ENCODE data around the gene RALA.

RALA gene

DNA sequence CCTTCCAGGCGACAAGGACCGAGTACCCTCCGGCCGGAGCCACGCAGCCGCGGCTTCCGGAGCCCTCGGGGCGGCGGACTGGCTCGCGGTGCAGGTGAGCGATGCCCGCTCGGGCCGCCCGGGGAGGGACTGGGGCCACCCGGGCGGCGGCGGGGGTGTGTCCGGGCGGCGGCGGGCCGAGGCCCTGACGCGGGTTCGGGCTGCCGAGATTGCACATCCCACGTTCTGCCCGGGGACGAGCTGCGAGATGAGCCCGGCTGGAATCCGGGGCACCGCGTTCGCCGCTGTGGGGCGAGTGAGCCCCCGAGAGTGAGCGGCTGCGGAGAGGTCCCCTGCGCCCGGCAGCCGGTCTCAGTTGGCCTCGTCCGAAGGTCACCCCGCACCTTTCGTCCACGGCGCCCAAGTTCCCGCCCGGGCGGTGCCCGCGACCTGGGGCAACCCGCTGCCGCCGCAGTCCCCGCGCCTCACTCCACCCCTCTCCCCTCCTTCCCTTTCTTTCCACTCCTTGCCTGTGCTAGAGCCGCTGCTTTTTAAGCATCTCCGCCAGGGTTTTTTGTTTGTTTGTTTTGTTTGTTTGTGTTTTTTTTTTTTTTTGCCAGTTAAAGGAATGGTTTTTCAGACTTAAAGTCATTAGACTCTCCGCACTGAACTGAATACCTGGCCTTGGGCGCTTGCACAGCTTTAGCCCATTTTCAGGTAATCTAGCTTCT is 515 bp downstream of the RALA start:
- TF ChIP-seq, protein P1, sequence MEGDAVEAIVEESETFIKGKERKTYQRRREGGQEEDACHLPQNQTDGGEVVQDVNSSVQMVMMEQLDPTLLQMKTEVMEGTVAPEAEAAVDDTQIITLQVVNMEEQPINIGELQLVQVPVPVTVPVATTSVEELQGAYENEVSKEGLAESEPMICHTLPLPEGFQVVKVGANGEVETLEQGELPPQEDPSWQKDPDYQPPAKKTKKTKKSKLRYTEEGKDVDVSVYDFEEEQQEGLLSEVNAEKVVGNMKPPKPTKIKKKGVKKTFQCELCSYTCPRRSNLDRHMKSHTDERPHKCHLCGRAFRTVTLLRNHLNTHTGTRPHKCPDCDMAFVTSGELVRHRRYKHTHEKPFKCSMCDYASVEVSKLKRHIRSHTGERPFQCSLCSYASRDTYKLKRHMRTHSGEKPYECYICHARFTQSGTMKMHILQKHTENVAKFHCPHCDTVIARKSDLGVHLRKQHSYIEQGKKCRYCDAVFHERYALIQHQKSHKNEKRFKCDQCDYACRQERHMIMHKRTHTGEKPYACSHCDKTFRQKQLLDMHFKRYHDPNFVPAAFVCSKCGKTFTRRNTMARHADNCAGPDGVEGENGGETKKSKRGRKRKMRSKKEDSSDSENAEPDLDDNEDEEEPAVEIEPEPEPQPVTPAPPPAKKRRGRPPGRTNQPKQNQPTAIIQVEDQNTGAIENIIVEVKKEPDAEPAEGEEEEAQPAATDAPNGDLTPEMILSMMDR (IDR thresholded peaks at IDR 0.05; ENCODE audit: borderline replicate concordance, control extremely low read depth, extremely low read depth, insufficient read depth, missing control alignments) = no peak

DNA sequence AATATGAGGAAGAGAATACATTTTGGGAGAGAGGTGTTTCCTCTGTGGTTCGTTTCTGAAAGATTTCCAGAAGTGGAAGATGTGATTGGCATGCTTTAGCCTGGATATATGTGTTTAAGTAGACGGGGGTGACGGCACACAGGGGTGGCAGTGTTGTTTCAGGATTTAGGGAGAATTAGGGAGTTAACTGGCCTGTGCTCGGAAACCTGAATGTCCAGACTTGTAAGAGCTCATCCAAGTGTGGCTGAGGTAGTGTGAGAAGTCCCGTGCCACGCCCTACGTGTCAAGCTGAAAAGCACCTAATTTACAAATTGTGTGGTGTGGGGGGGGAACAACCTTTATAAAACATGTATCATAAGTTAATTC is 1.1 kb downstream of the RALA start:
- TF ChIP-seq, protein P1 (IDR thresholded peaks at IDR 0.05; ENCODE audit: borderline replicate concordance, control extremely low read depth, extremely low read depth, insufficient read depth, missing control alignments) = no peak
- in situ Hi-C loops (cut with MboI; ENCODE audit: low sequenced_read_pairs, unreplicated experiment) = no loop called here
- DNase-seq (ENCODE audit: low spot score) = peak; percentile 53

More for the DNA sequence above, 515 bp downstream of the RALA start:
- DNase-seq (ENCODE audit: low spot score) = no peak
- in situ Hi-C loops (cut with MboI; ENCODE audit: low sequenced_read_pairs, unreplicated experiment) = no loop called here

DNA sequence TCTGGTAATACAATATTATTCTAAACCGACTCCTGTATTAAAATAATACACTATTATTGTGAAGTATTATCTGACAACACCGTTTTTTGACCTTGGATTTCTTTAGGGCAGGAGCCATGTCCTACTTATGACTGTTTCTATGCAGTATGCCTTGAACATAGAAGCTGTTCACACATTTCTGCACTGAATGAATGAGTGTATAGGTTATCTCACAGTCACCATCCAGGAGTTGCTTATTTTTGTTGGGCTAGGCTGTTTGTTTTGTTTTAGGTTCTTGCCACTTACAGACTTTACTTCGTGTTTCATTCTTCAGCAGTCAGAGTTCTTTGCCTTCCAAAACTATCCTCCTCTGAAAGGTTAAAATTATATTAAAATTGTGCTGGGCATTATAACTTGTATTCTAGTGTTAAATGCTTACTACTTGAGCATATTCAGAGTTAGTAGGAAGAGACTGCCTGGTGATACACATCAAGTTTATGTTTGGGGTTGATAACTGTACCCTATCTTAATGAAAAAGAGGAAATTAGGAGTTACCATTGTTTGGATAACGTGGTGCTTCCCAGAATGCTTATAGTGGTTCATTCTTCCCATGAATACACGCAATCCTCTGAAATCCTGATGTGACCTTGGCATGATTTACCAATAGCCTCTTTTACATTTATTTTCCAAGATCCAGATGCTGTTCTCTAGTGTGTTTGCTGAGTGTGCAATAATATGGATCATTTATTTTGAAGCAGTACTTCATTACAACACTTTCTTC is 1.7 kb downstream of the RALA start:
- no peak for DNase-seq (ENCODE audit: low spot score)
- TF ChIP-seq, protein P1 (IDR thresholded peaks at IDR 0.05; ENCODE audit: borderline replicate concordance, control extremely low read depth, extremely low read depth, insufficient read depth, missing control alignments) = no peak

DNA sequence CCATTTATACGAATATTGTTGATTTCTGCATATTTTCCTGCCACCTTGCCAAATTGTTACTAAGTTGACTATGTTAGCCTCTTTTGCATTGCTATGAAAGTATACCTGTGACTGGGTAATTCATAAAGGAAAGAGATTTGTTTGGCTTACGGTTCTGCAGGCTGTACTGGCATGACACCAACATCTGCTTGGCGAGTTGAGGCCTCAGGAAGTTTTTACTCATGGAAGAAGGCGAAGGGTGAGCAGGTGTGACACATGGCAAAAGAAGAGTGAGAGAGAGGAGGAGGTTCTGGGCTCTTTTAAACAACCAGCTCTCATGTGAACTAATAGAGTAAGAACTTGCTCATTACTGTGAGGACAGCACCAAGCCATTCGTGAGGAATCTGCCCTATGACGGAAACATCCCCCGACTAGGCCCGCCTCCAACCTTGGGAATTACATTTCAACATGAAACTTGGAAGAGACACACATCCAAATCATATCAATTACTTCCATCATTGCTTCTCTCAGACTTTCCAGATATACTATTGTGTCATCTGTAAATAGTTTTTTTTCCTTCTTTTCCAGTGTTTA is 8.4 kb downstream of the RALA start:
- DNase-seq (ENCODE audit: low spot score) = no peak
- TF ChIP-seq, protein P1 (IDR thresholded peaks at IDR 0.05; ENCODE audit: borderline replicate concordance, control extremely low read depth, extremely low read depth, insufficient read depth, missing control alignments) = no peak
- in situ Hi-C loops (cut with MboI; ENCODE audit: low sequenced_read_pairs, unreplicated experiment) = no loop called here

More for the DNA sequence above, 1.7 kb downstream of the RALA start:
- in situ Hi-C loops (cut with MboI; ENCODE audit: low sequenced_read_pairs, unreplicated experiment) = no loop called here

DNA sequence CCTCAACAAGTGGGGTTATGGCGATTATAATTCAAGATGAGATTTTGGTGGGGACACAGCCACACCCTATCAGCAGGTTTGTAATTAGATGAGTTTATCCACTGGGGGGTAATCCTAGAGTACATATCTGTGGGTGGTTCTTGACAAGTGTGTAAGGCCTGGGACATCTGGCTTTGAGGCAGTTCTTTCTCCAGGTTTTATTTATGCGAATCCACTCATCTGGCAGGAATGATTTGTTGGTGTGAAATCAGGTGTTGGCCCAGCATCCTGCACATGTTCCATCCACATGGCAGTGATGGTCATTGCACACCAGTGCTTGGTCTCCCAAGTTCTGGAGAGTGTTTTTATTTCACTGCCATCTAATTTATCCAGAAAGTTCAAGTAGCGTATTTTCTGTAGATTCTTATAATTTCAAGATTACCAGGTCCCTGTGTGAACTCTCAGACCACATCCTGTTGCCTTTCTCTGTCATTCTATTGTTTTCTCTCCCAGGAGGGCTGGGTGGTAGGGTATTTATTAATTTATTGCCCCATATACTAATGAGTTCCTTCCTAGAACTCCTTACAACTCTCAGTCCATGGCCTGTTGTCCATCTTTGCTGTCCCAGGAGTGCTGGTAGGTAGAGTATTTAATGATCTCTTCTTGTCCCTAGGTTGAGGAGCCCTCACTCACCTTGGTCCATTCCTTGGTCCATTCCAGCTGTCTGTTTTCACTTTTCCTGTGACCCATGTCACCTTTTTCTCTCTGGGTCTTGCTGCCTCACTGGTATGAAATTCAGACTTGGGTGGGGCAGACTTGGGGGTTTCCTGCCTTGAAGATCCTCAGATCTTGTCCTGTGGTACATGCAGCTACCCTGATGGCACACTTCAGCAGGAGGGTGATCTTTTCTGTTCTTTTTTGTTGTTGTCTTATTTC is 10.4 kb downstream of the RALA start:
- in situ Hi-C loops (cut with MboI; ENCODE audit: low sequenced_read_pairs, unreplicated experiment) = no loop called here
- TF ChIP-seq, protein P1 (IDR thresholded peaks at IDR 0.05; ENCODE audit: borderline replicate concordance, control extremely low read depth, extremely low read depth, insufficient read depth, missing control alignments) = no peak

DNA sequence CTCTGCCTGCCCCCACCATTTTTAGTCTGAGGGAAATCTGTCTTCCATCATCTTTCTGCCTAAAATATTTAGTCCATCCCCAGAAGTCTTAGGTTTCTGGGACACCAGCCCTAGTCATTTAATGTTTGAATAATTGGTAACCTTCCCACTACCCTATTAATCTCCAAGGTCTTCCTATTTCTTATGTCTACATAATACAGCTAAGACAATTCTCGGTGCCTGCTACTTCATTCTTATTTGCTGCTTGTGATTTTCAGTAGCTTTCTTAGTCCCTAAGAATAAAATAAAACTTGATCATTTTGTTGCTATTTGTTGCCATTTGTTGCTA is 11.1 kb downstream of the RALA start:
- in situ Hi-C loops (cut with MboI; ENCODE audit: low sequenced_read_pairs, unreplicated experiment) = no loop called here
- no peak for DNase-seq (ENCODE audit: low spot score)
- TF ChIP-seq, protein P1 (IDR thresholded peaks at IDR 0.05; ENCODE audit: borderline replicate concordance, control extremely low read depth, extremely low read depth, insufficient read depth, missing control alignments) = no peak

More for the DNA sequence above, 10.4 kb downstream of the RALA start:
- DNase-seq (ENCODE audit: low spot score) = no peak

Data from GM13976 (cell line).